Measurements from ENCODE around the gene MAP4K4.

The MAP4K4 gene

GRCh38 chr2:101740555-101740964 is 43.1 kb downstream of the MAP4K4 start:
- no peak for DNase-seq (ENCODE audit: low read depth)
- no peak for TF ChIP-seq CTCF (IDR thresholded peaks at IDR 0.05; ENCODE audit: low read depth, low read length, missing control alignments)
- in situ Hi-C loops (cut with HindIII; ENCODE audit: low sequenced_read_pairs), result no loop called here
- no peak overlapping the region for H3K4me3 ChIP-seq (ENCODE audit: low read depth, low read length)

GRCh38 chr2:101741775-101742520 is 44.4 kb downstream of the MAP4K4 start:
- TF ChIP-seq CTCF (IDR thresholded peaks at IDR 0.05; ENCODE audit: low read depth, low read length, missing control alignments), result no peak
- no peak for DNase-seq (ENCODE audit: low read depth)
- H3K4me3 ChIP-seq (ENCODE audit: low read depth, low read length), result no peak overlapping the region
- in situ Hi-C loops (cut with HindIII; ENCODE audit: low sequenced_read_pairs), result no loop called here

GRCh38 chr2:101742547-101742946 is 45.0 kb downstream of the MAP4K4 start:
- in situ Hi-C loops (cut with HindIII; ENCODE audit: low sequenced_read_pairs), result no loop called here
- no peak overlapping the region for H3K4me3 ChIP-seq (ENCODE audit: low read depth, low read length)
- no peak for TF ChIP-seq CTCF (IDR thresholded peaks at IDR 0.05; ENCODE audit: low read depth, low read length, missing control alignments)
- DNase-seq (ENCODE audit: low read depth), result no peak

- in situ Hi-C loops (cut with HindIII; ENCODE audit: low sequenced_read_pairs), result no loop called here
- H3K4me3 ChIP-seq (ENCODE audit: low read depth, low read length), result no peak overlapping the region
- no peak for DNase-seq (ENCODE audit: low read depth)
- TF ChIP-seq CTCF (IDR thresholded peaks at IDR 0.05; ENCODE audit: low read depth, low read length, missing control alignments), result no peak
Observed at GRCh38 chr2:101743288-101743687, 45.8 kb downstream of the MAP4K4 start.

GRCh38 chr2:101744832-101745231 is 47.3 kb downstream of the MAP4K4 start:
- TF ChIP-seq CTCF (IDR thresholded peaks at IDR 0.05; ENCODE audit: low read depth, low read length, missing control alignments), result no peak
- H3K4me3 ChIP-seq (ENCODE audit: low read depth, low read length), result no peak overlapping the region
- in situ Hi-C loops (cut with HindIII; ENCODE audit: low sequenced_read_pairs), result no loop called here
- no peak for DNase-seq (ENCODE audit: low read depth)

GRCh38 chr2:101745711-101746694 is 48.5 kb downstream of the MAP4K4 start:
- no peak for TF ChIP-seq CTCF (IDR thresholded peaks at IDR 0.05; ENCODE audit: low read depth, low read length, missing control alignments)
- H3K4me3 ChIP-seq (ENCODE audit: low read depth, low read length), result no peak overlapping the region
- in situ Hi-C loops (cut with HindIII; ENCODE audit: low sequenced_read_pairs), result no loop called here
- peak; percentile 55 for DNase-seq (ENCODE audit: low read depth)

Data from astrocyte of the cerebellum (primary cell).